Thoracic aorta (tissue), 2 donors: ENCODE data around the gene ADGRG1. TPM values are rescaled to one million over a fixed set of nuclear protein-coding genes. Genes with fewer than 3 reads are reported as not detected.
"Not testable (repeated sequence)": the region's sequence is repeated elsewhere in the genome, so short reads cannot be mapped to it uniquely, and the experiment has no call there.

Experiments used
- ATAC-seq: fragments of 150-250 bp; one replicate; pipeline ENCODE4 v1.8.0; 2017; ENCODE audit warnings: low read depth; ENCODE audit not compliant: insufficient number of reproducible peaks, low FRiP score
- DNase-seq: peaks from one replicate; pipeline ENCODE4 v3.0.0-alpha.2; 2020; ENCODE audit warnings: low spot score
- H3K27ac ChIP-seq, 2 donors: fragments of 200-600 bp; sonication (generic); 1 replicate in 1 of 2; 2 replicates in 1 of 2; pipeline ENCODE4 v1.5.1; 2016; ENCODE audit warnings: mild to moderate bottlenecking in 2 of 2, moderate library complexity in 2 of 2
- H3K27me3 ChIP-seq: fragments of 200-600 bp; sonication (generic); replicated peaks from 2 replicates; pipeline ENCODE4 v1.6.0; 2016; ENCODE audit warnings: mild to moderate bottlenecking; ENCODE audit not compliant: insufficient read depth
- H3K36me3 ChIP-seq: fragments of 200-600 bp; sonication (generic); one replicate; pipeline ENCODE4 v1.5.1; 2016
- H3K4me1 ChIP-seq, 2 donors: fragments of 200-600 bp; sonication (generic); 1 replicate in 1 of 2; 2 replicates in 1 of 2; pipeline versions ENCODE4 v1.5.1 to v1.6.0; 2016; ENCODE audit warnings: low read depth in 2 of 2, mild to moderate bottlenecking in 1 of 2; ENCODE audit not compliant: control insufficient read depth in 1 of 2
- H3K4me3 ChIP-seq: fragments of 200-600 bp; sonication (generic); 2 replicates; pipeline ENCODE4 v1.5.1; 2016; ENCODE audit warnings: mild to moderate bottlenecking
- H3K9me3 ChIP-seq: fragments of 200-600 bp; sonication (generic); 2 replicates; pipeline ENCODE4 v1.5.1; 2016
- total RNA-seq, 2 donors: library from RNA; depleted of rRNA; stranded (reverse); fragments of >200 nt; gene quantifications; one replicate each; pipeline versions ENCODE4 v1.1.0 to v1.2.3, GENCODE V29; 2016
- TF ChIP-seq, protein P1 (sequence below): fragments of 200-600 bp; sonication (generic); IDR thresholded peaks from one replicate; pipeline ENCODE4 v1.5.1; 2019; ENCODE audit warnings: antibody characterized with exemption

ADGRG1 gene
- total RNA-seq, 2 donors from 2014 or later = 5.4 to 79.1 TPM

DNA sequence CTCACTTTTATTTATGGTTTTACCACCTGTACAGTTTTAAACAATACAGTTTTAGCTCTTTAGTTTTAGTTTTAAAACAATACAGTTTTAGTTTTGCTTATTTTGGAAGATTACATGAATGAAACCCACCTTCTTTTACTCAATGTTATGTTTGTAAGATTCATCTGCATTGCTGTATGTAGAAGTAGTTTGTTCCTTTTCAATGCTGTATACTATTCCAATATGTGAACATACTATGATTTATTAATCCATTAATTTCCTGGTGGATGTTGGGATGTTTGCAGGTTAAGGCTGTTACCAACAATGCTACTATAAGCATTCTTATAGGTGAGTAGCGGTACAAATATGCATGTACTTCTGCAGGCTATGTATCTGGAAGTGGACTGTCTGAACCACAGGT is 34.4 kb upstream of the ADGRG1 start:
- ATAC-seq = no peak
- Histone ChIP-seq H3K27me3 (no peaks in the 10 kb centered on the region), H3K9me3 (no peaks in the 10 kb centered on the region), H3K36me3 (no peaks in the 10 kb centered on the region), H3K4me1 (no peaks in the 10 kb centered on the region), H3K27ac (no peak overlapping the region), H3K4me3 (no peak overlapping the region)
- TF ChIP-seq, protein P1, sequence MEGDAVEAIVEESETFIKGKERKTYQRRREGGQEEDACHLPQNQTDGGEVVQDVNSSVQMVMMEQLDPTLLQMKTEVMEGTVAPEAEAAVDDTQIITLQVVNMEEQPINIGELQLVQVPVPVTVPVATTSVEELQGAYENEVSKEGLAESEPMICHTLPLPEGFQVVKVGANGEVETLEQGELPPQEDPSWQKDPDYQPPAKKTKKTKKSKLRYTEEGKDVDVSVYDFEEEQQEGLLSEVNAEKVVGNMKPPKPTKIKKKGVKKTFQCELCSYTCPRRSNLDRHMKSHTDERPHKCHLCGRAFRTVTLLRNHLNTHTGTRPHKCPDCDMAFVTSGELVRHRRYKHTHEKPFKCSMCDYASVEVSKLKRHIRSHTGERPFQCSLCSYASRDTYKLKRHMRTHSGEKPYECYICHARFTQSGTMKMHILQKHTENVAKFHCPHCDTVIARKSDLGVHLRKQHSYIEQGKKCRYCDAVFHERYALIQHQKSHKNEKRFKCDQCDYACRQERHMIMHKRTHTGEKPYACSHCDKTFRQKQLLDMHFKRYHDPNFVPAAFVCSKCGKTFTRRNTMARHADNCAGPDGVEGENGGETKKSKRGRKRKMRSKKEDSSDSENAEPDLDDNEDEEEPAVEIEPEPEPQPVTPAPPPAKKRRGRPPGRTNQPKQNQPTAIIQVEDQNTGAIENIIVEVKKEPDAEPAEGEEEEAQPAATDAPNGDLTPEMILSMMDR = no peak
- no peak for DNase-seq

DNA sequence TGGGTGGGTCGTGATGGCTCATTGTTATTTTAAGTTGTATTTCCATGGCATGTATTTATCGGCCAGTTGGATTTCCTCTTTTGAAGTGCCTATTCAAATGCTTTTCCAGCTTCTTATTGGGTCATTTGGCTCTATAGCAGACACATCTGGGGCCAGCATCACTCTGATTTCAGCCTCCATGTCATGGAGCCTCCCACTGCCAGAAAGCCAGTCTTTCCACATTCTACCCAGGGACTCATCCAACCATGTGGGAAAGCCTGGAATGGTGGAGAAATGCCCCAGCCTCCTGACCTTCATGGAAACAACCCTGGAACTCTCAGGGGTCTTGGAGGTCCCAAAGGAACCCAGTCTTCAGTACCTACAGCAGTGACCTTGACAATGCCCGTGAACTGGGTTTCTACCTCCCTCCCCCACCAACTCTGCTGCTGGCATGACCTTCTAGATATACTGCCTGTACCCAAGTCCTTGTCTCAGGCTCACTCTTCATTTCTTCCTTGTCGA is 33.8 kb upstream of the ADGRG1 start:
- no peaks in the 10 kb centered on the region for H3K9me3 ChIP-seq
- no peaks in the 10 kb centered on the region for H3K27me3 ChIP-seq
- DNase-seq = no peak
- ATAC-seq = no peak
- H3K36me3 ChIP-seq = no peaks in the 10 kb centered on the region
- no peaks in the 10 kb centered on the region for H3K4me1 ChIP-seq
- no peak overlapping the region for H3K27ac ChIP-seq
- no peak overlapping the region for H3K4me3 ChIP-seq
- TF ChIP-seq, protein P1 = no peak

DNA sequence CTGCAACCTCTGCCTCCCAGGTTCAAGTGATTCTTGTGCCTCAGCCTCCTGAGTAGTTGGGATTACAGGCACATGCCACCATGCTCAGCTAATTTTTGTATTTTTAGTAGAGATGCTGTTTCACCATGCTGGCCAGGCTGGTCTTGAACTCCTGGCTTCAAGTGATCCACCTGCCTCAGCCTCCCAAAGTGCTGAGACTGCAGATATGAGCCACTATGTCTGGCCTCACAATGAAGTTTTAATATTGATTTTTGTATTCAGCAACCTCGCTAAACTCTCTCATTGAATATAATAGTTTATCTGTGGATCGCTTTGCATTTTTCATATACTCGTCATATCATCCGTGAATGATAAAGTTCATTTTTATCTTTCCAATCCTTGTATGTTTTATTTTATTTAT is 32.2 kb upstream of the ADGRG1 start:
- not testable (repeated sequence) for H3K27me3 ChIP-seq, H3K27ac ChIP-seq, H3K36me3 ChIP-seq, H3K9me3 ChIP-seq, ATAC-seq, DNase-seq, H3K4me3 ChIP-seq, H3K4me1 ChIP-seq

DNA sequence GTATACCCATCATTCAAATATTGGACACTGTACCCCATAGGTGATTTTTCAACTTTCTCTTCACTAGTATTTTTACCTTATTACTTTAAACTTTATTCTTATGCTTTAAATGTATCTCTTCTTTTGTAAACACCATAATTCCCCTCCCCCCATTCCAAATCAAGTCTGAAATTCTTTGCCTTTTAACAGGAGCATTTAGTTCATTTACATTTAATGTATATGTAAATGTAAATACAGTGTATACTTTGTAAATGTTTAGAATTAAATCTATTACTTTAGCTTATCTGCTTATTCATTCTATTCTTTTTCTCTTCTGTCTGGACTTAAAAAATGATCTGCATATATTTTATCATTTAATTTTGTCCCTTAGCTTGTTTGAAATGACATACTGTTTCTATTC is 30.0 kb upstream of the ADGRG1 start:
- no peaks in the 10 kb centered on the region for H3K36me3 ChIP-seq
- no peaks in the 10 kb centered on the region for H3K9me3 ChIP-seq
- H3K27ac ChIP-seq = no peak overlapping the region
- no peaks in the 10 kb centered on the region for H3K27me3 ChIP-seq
- TF ChIP-seq, protein P1 = no peak
- no peak overlapping the region for H3K4me3 ChIP-seq
- no peaks in the 10 kb centered on the region for H3K4me1 ChIP-seq
- ATAC-seq (no peak), DNase-seq (no peak)

DNA sequence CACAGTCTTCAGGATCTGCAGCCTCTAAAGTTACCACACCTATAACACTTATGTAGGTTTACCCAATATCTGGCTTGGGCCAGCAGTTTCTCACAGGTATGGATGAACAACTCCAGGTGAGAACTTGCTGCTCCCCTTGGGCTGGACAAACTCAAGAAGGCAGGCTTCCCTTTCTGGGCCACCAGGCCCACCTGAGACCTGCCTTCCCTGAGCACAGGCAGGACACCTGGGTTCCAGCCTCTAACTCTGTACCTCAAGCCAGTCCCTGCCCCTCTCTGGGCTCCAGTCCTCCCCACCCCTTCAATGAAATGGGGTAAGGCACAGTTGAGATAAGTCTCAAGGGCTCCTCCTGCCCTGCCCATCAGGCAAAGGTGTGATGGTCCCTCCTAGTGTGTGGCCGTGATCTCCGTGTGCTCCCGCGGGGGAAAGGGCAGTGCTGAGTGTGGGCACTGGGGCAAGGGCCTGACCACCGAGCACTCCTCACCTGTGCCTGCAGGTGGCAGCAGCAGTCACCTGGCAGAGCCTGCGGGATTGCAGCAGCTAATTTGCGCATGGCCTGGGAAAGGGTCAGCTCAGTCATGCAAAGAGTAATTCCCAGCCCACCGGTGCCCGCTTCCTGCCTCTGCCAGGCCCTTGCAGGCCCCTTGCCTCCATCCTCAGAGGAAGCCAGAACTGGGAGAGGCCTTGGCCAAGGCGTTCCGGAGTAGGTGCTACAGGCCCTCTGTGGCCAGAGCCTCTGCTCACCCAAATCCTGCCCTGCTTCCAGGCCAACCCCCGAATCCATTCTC is 28.2 kb upstream of the ADGRG1 start:
- Histone ChIP-seq H3K27me3 (no peaks in the 10 kb centered on the region), H3K36me3 (no peaks in the 10 kb centered on the region), H3K4me1 (no peaks in the 10 kb centered on the region), H3K4me3 (no peak overlapping the region), H3K9me3 (no peaks in the 10 kb centered on the region), H3K27ac (no peak overlapping the region)
- TF ChIP-seq, protein P1 = peak; percentile 20
- DNase-seq (no peak), ATAC-seq (no peak)
